GM21381 (cell line): ENCODE measurements around the gene SNAPC4.

ENCODE experiments used
- ATAC-seq: cut with Tn5 transposase; IDR thresholded peaks from one replicate; pipeline ENCODE4 v1.9.1; 2021; ENCODE audit warnings: mild to moderate bottlenecking, moderate library complexity; ENCODE audit not compliant: unreplicated experiment

The SNAPC4 gene

DNA sequence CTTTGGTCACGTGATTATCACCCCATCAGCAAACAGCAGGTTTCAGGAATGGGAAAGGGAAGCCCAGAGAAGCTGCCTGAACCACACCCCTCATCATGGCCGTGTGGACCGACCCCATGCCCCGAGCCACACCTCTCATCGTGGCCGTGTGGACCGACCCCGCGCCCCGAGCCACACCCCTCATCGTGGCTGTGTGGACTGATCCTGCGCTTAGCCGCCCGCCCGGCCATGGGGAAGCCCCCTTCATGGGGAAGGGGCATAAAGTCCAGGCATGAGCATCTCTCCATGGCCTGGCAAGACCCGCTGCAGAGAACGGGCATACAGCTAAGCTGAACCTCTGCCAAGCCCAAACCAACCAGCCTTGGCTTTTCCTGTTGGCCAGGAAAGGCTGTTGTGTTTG lies 6.4 kb downstream of the SNAPC4 start:
- no peak for ATAC-seq

DNA sequence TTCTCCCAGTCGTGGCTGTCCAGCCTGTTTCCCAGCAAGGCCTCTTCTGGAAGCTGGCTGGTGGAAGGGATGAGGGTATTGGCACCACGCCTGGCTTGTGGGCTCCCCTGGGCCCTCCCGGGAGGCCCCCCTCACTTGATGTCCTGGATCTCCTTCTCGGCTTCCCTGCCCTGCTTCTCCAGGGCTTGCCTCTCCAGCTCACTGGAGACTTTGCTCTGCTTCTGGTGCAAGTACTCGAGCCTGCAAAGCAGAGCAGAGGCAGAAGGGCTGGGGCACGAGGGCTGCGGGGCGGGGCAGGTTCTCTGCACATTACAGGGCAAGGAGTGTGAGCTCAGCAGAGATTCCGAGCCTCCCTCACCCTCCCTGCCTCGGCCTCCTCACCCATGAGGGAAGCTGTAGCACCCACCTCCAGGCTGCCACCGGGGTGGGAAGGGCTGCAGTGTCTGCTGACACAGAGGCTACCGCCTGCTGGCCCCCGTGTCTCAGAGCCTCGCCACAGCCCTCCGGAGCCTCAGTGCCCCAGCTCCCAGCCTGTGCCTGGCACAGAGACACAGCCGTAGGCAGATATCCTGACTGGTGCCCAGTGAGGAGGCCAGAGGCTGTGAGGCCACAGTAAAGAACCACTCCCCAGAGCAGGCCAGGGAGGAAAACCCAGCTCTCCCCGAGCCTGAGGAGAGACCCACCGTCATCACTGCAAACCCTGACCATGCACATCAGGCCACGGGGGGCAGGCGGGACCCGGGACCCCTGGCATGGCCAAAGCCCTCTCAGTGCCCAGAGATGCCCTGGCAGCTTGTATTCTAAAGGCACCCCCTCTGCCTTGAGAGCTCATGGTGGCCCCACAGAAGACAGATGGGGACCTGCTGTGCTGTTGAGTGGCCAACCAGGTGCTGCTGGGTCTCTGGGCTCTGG lies 7.2 kb downstream of the SNAPC4 start:
- no peak for ATAC-seq

DNA sequence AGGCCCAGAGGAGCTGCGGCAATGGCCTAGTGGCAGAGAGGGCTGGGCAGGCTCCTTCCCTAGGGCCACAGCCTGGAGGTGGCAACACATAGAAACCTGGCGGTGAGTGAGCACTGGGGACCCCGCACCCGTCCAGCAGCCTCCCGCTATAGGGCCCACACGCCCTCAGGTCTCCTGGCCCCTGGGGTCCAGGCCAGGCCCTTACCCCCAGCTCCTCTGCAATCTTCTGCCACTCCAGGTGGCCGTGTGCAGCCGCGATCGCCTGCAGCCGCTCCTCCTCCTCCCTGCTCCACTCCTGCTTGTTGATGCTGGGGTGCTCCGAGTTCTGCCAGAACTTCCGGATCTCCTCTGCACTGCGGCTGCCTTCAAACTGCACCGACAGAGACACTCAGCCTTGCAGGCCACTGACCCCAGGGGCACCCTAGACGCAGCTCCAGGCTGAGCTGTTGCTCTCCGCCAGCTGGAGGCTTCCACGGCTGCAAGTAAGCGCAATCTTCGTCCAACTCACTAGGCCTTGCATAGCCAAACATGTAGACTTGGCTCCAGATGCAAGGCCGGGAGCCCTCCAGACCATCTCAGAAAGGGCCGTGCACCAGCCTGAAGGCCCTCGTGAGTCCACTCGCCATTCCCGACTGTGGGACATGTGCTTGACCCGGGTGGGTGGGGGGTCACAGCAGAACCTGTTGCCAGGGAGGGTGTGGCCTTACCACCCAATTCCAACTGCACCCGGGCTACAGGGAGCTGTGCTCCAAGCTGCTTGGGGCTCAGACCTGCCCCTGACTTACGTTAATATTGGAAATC lies 8.0 kb downstream of the SNAPC4 start:
- no peak for ATAC-seq

DNA sequence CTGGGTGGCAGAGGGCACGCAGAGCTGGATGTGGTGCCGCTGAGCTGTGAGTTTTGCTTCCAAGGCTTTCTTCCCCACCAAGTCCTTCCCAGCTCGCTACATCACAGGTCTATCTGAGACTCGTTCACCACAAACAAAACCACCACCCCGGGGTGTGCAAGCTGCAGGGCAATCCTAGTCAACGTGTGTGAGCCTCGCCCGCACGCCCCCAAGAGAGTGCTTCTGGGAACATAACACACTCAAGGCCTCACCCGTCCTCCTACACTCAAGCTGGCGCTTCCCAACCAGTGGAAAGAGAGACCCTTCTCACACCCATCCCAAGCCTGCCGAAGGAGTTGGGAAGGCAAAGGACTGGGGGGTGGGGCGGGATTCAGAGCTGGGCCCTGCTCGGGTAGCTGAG lies 10.6 kb downstream of the SNAPC4 start:
- no peak for ATAC-seq

DNA sequence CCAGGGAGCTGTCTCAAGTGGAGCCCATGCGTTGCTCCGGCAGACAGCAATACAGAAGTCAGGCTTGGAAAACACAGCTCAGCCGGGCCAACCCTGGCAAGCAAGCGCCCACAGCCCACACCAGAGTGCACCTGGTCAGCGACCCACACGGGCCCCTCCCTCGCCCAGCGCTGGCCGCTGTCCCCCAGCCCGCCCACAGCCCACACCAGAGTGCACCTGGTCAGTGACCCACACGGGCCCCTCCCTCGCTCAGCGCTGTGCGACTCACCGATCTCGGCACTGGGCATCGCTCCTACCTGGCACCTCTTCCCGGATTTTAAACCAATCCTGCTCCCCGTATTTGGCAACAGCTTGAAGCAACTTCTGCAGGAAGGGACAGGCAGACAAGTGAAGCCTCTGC lies 12.8 kb downstream of the SNAPC4 start:
- ATAC-seq, result no peak

DNA sequence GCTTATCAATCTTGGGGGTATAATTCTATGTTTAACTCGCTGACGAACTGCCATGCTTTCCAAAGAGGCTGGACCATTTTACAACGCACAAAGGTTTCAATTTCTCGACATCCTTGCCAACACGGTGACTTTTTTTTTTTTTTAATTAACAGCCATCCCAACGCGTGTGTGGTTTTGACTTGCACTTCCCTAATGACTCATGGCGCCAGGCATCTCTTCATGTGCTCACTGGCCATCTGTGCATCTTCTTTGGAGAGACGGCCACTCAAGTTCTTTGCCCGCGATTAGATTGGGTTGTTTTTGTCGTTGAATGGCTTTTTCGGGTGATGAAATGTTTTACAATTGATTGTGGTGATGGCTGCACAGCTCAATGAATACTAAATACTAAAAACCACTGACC lies 14.0 kb downstream of the SNAPC4 start:
- ATAC-seq, result no peak

DNA sequence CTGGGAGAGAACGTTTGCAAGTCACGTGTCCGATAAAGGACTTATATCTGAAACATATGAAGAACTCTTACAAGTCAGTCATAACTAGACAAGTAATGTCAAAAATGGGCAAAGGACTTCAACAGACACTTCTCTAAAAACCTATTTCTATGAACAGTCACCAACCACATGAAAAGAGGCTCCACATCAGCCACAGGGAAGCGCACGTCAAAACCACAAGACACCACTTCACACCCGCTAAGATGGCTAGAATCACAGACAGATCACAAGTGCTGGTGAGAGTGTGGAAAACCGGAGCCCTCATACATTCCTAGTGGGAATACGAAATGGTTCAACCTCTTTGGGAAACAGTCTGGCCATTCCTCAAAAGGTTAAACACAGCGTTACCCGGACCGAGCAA lies 15.0 kb downstream of the SNAPC4 start:
- no peak for ATAC-seq

DNA sequence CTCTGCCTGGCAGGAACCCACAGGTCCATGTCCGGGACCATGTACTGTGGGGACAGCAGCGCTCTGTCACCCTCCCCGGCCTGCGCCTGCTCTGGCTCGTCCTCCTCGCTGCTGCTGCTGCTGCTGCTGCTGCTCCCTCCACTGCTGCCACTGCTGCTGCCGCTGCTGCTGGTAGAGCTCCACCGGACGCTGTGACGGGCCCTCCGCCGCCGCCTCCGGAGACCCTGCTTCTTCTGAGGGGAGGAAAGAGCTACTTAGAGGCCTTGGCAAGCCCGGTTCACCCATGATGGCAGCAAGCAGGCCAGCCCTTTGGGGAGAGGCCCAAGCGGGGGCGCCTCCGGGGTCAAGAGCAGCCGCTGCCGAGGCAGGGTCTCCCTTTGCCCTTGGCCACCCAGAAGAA lies 16.5 kb downstream of the SNAPC4 start:
- ATAC-seq, result no peak

DNA sequence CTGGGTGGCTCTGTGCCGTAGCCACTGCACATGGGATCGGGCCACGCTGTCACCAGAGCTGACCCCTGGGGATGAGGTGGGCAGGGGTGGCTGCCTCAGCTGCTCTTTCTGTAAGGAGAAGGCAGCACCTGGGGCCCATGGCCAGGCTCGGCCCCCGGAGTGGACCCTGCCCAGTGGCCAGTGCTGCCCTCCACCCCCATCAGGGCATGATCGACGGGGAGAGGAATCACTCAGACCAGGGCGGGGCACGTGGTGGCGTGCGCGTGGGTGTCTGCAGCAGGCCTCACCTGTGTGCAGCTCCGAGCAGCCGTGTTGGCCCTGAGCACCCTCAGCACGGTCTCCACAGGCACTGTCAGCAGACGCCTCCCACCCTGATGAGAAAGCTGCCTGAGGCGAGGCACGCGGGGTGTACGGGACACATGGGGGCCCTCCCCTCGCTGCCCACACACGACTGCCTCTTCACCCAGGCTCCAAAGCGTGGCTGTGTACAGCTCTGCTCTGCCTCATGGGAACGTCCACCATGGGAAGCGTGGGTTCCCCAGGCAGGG lies 17.9 kb downstream of the SNAPC4 start:
- ATAC-seq, result no peak

DNA sequence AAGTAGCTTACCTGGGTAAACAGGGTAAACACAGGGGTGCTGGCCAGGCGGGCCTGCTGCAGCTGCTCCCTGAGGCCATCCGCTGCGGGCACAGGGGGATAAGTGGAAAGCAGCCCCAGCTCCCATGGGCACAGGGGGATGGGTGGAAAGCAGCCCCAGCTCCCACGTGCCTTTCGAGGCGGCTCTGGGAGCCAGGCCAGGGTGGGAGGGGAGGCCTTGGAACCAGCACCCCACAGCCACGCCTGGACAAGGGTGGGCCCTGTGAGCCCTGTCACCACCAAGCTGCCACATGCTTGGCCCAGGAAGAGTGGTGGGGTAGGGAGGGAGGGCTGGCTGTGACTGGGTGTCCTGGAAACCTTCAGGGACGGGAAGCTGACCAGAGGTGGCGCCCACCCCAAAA lies 18.7 kb downstream of the SNAPC4 start:
- no peak for ATAC-seq

DNA sequence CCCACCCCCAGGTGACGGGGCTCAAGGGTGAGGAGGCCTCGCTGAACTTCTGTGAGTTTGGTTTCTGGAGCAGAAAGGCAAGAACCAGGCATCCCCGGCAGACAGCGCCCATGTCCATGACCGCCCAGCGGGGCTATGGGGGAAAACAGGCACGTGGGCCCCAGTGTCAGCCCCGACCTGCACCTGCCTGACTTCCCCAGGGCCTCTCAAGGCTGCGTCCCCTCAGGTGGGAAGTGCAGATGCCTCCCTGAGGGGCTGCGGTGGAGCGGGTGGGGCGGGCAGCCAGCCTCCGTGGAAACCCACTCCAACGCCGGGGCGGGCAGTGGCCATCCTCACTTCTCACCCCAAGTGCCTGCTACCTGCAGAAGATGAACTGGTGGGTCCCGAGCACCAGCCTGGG lies 19.6 kb downstream of the SNAPC4 start:
- no peak for ATAC-seq

DNA sequence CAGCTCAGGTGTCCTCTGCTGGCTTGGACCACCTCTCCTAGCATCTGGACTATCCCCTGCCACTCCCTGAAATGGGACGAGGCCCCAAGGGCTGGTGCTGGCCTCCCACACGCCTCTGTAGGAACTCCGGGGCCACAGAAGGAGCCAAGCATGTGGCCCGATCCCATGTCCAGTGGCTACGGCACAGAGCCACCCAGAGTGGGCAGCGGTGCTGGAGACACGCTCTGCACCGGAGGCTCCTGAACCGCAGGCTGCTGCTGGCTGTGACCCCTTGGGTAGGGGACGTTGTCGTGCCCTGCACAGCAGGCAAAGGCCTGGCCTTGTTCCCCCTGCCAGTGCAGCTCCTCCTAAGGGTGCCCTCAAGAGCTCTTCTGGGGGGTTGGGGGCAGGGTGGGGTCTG lies 20.1 kb downstream of the SNAPC4 start:
- ATAC-seq, result no peak

DNA sequence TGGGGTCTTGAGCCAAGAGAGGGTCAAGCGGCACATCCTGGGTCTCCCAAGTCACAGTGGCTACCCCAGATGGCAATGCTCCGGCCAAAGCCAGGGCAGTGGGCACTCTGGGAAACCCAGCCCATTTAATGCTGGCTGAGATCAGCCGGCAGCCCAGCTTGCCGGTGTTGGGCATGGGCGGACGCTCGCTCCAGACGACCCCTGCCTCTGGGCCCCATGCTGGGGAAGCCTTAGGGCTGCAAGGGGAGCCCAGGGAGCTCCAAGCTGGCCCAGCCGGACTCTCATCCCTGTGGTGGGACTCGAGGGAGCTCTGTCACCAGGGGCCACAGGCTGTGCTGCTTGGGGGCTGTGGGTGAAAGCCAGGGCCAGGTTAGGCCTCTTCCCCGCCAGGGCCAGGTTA lies 20.6 kb downstream of the SNAPC4 start:
- ATAC-seq, result no peak

DNA sequence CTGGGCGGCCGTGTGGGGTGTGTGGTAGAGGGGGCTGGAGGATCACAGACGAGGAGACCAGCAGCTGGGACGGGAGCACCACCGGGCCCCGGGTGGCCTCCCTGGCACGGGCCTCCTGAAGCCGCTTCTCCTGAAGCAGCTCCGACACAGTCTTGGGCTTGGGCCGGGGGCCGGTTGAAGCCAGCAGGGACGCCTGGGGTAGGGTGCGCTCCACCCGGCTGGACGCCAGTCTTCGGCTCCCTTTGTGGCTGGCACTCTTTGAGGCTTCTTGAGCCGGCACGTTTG lies 21.0 kb downstream of the SNAPC4 start:
- no peak for ATAC-seq

DNA sequence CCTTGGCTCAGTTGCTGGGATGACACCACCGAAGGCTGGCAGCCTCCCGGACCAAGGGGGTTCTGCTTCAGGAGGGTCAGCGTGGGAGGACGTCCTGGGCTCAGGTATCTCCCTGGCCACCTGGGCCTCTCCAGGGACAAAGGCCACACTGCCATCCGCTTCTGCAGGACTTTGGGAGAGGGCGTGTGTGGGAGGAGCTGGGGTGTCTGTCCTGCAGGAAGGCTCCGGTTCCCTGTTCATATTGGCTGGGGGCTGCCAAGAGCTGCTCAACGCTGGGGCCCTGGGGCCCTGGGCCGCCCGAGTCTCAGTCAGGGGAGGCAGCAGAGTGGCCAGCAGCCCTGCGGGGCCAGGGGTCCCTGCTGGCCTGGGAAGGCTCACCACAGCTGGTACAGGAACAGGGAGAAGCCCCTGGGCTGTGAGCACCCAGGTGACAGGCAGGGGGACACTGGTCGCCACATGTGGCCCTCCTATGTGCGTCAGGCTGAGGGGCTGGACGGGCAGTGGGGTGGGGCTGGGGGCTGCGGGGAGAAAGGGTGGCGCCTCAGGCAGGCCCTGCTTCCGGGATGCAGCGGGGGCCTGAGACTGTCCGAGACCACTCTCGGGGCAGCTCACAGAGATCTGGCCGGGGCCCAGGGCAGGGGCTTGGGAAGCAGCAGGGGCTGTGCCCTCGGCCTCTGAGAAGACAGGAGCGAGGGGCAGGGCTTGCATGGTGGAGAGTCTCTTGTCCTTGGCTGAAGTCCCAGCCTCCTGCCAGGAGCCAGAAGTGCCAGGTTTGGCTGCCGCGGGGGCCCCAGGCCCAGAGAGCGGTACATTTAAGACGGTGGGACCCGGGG lies 21.6 kb downstream of the SNAPC4 start:
- no peak for ATAC-seq

DNA sequence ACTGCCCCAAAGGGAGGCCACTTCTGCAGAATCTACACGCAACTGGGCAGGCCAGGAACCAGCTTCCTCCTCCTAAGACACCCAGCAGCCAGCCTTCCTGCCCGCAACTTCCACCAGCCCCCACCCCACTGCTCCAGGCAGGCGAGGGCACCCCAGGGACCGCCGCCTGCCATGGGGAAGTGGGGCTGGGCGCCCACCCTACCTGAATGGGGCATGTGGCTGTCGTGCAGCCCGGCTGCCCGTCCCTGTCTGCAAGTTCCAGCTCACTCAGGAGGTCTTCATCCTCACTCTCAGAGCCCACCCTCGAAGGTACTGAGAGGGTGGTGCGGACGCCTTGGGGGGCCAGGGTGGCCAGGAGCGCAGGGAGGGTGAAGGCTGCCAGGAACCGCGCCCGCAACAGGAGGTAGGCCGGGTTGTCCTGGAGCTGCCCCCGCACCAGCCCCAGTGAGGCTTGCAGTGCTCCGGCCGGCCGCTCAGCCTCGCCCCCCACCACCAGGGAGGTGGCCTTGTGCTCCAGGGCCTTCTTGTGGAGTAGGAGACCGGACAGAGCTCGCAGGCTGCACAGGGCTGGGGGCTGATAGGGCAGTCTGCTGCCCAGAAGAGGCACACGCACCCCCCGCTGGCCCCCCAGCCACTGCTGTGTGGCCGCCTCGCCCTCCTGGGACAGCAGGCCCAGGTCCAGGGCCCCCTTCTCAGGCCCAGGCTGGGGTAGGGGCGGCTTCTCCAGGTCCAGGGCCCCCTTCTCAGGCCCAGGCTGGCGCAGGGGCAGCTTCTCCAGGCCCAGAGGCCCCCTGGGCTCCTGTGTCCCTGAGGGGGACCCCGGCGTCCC lies 22.4 kb downstream of the SNAPC4 start:
- no peak for ATAC-seq

DNA sequence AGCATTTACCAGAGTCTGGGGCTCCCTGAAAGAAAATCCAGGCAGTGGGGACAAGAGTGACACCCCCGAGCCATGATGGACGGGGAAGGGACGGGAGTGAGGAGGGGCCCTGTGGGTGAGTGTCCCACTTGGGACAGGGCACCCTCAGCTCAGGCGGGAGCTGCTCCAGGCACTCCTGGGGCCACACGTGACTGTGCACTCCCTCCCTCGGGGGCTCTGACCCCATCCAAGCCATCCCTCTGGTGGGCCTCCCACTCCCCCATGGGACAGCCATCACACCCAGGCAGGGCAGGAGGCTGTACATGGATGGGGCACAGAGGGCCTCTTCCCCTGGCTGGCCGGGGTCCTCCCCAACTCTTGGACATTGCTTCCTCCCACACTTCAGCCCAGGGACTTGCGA lies 23.5 kb downstream of the SNAPC4 start:
- ATAC-seq, result no peak

DNA sequence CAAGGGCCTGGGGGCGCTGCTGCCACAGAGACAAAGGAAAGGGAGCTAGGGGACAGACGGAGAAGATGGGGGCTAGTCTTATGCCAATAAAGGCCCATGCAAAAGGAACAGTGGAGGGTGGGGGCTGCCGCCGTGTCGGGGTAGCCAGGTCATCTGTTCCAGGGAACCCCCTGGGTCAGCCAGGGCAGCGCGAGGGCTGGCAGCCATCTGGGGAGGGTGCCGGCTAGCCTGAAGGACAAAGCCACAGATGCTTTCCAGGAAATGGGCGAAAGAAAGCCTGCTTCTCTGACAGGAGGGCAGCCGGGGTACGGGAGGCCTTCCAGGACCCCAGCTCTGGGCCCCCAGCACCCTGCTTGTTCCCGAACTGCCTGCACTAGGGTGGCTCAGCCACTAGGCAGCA lies 24.9 kb downstream of the SNAPC4 start:
- ATAC-seq, result no peak

DNA sequence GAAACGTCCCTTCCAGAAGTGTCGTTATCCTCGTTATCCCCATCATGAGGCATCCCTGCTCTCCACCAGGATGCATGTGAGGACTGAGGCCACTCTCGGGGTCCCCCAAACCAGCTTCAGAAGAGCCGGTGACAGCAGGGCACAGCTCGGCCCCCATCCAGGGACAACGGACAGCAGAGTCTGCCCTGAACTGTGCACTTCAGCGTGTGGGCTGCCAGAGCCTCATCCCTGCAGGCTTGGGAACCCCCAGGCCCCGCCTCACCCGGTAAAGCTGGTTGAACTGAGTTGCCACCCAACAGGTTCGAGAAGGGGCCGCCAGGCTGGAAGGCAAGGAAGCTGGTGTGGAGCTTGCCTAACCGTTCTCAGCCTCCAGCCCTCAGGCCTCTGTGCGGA lies 25.8 kb downstream of the SNAPC4 start:
- no peak for ATAC-seq
